GM21515 (cell line): ENCODE data around the gene ZNF74.
"Not testable (repeated sequence)": the region's sequence is repeated elsewhere in the genome, so short reads cannot be mapped to it uniquely, and the experiment has no call there.

Experiments
- ATAC-seq: cut with Tn5 transposase; IDR thresholded peaks from one replicate; pipeline ENCODE4 v1.9.1; 2021; ENCODE audit not compliant: unreplicated experiment

The ZNF74 gene

DNA sequence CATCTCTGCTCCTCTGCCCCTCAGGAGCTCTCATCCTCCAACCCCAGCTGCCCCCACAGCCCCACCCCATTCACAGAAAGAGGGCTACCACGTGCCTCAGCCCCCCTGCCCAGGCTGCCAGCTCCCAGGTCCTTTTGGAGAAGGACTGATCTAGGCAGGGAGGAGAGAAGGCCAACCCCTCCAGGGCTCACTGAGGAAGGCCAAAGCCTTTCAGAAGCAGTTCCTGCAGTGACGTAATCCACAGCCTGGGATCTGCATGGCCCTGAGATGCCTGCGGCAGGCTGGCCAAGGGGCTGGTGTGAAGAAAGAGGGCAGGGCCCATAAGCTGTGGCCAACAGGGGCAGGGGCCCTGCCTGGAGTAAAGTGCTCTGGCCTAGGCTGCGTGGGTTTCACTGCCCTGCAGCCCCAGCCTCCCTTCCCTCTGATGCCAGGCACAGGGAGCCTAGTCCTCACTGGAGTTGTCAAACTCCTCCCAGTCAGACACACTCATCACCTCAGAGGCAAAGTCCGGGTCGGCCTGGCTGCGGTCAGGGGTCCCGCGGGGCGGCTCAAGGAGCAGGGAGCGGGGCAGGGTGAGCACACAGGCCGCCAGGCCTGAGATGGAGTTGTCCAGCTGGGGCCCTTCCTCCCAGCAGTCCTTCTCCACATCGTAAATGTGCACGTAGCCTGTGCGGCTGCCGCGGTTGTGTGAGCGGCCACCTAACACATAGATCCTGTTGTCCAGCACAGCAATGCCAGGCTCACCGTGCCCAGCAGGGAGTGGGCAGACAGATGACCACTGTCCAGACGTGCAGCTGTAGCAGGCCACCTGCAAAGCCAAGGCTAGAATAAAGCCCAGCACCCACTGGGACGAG lies 47.9 kb downstream of the ZNF74 start:
- no peak for ATAC-seq

DNA sequence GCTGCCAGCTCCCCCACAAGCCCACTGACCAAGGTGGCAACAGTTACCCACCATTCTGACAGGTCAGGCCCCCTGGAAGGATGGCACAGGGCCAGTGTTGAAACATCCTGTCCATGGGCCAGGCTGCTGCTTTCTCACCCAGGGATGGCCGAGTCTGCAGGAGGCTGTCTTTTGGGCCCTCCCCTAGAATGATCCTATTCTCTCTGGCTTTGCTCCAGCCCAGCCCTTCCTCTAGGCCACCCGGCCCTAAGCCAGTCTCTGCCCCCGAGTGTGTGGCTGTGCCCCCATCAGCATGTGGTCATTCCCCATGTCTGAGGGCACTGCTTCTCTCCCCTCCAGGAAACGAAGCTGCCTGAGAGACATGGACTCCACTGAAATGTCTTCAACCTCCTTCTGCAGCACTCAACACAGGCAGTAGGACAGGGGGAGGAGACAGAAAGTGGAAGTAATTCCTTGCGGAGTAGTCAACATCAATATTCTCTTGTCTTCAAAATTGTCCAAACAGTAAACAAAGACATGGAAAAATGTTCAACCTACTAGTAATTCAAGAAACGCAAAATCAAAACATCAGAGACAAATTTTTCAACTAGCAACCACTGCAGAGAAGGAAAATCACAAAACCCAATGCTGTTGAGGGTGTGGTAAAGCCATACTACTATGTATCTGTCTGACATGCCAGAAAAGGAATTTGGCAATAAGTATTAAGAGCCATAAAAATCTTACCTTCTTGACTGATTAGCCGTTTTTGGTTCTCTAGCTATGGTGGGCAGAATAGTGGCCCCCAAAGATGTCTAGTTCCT lies 48.7 kb downstream of the ZNF74 start:
- ATAC-seq: no peak

DNA sequence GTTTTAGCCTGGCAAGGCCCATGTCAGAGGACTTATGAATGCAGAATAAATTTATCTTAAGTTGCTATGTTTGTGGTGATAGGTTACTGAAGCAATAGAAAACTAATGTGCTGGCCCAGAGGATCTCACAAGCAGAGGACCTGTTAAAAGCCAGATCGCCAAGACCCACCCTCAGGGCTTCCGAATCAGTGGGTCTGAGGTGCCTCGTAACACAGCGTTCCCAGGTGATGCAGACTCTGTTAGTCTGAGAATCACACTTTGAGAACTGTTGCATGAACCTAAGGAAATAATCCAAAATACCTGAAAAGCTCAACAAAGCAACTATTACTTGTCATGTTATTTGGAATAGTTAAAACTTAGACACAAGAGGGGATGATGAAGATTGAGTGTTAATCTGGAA lies 50.4 kb downstream of the ZNF74 start:
- no peak for ATAC-seq

DNA sequence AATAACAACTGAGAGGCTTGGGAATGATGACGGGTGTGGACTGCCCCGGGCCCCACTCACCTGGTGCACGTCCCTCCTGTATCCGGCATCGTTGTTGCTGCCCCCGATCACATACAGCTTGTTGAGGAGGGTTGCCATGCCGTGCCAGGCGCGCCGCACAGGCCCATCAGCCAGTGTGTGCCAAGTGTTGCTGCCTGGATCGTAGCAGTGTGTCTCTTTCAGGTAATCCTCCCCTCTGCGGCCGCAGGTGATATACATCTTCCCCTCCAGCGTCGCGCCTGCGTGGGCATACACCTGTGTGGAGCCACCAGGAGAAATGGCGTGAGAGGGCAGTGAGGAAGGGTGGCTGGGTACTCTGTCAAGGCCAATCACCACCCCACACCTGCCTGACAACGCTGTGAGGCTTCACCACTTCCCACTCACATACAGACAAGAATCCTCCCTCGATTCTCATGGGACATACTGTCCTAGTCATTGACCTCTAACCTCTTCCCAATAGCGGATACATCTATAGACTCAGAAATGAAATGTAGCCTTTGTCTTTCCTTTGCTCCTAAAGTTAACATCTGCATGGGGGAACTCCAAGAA lies 52.5 kb downstream of the ZNF74 start:
- ATAC-seq: no peak

DNA sequence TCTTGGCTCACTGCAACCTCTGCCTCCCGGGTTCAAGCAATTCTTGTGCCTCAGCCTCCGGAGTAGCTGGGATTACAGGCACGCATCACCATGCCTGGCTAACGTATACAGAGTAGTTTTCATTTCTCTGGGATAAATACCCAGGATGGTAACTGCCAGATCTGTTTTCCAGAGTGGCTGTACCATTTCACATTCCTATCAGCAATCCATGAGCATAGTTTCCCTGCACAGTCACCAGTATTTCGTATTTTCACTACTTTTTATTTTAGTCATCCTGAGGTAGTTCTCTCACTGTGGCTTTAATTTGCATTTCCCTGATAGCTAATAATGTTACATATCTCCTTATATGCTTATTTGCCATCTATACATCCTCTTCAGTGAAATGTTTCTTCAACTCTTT lies 54.7 kb downstream of the ZNF74 start:
- ATAC-seq: no peak

DNA sequence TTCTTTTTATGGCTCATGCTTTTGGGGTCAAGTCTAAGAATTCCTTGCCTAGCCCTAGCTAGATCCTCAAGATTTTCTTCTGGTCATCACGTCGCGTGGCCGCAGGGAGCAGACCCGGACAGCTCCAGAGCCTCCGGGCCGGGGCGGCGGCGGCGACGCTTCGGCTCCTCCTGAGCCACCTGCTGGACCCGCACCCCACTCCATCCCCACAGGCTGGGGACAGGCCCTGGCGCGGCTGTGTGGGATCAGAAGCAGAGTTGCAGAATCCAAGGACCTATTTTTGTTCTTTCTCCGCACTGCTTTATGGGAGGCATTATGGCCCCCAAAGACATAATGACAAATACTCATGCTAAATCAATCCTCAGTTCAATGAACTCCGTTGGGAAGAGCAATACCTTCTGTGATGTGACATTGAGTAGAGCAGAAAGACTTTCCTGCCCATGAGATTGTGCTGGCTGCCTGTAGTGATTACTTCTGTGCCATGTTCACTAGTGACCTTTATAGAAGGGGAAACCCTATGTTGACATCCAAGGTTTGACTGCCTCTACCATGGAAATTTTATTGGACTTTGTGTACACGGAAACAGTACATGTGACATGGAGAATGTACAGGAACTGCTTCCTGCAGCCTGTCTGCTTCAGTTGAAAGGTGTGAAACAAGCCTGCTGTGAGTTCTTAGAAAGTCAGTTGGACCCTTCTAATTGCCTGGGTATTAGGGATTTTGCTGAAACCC lies 56.0 kb downstream of the ZNF74 start:
- no peak for ATAC-seq

DNA sequence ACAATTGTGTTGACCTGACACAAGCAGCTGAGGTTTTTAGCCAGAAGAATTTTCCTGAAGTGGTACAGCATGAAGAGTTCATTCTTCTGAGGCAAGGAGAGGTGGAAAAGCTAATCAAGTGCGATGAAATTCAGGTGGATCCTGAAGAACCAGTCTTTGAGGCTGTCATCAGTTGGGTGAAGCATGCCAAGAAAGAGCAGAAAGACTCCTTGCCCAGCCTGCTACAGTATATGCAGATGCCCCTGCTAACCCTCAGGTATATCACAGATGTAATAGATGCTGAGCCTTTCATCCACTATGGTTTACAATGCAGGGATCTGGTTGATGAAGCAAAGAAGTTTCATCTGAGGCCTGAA lies 56.6 kb downstream of the ZNF74 start:
- ATAC-seq: no peak

DNA sequence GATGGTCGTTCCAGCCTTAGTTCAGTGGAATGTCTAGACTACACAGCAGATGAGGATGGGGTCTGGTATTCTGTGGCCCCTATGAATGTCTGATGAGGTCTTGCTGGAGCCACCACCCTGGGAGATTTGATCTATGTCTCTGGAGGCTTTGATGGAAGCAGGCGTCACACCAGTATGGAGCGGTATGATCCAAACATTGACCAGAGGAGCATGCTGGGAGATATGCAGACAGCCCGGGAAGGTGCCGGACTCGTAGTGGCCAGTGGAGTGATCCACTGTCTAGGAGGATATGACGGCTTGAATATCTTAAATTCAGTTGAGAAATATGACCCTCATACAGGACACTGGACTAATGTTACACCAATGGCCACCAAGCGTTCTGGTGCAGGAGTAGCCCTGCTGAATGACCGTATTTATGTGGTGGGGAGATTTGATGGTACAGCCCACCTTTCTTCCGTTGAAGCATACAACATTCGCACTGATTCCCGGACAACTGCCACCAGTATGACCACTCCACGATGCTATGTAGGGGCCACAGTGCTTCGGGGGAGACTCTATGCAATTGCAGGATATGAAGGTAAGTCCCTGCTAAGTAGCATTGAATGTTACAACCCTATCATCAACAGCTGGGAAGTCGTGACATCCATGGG lies 57.3 kb downstream of the ZNF74 start:
- ATAC-seq: not testable (repeated sequence)

DNA sequence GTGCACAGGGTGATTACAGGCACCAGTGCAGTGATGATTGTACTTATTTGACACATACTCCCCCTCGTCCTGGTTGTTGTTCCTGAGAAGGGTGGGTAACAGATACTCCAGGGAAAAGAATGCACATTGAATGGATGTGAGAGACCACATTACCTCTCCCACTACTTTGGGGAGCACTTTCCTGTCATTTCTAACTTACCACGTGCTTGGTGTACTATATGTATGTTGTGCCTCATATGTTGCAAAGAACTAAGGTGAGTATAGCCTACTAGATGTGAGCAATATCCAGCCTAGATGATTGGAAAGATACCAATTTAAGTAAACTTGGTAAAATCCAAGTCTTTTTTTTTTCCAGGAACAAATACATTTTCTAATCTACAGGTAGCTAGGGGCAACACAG lies 58.0 kb downstream of the ZNF74 start:
- no peak for ATAC-seq

DNA sequence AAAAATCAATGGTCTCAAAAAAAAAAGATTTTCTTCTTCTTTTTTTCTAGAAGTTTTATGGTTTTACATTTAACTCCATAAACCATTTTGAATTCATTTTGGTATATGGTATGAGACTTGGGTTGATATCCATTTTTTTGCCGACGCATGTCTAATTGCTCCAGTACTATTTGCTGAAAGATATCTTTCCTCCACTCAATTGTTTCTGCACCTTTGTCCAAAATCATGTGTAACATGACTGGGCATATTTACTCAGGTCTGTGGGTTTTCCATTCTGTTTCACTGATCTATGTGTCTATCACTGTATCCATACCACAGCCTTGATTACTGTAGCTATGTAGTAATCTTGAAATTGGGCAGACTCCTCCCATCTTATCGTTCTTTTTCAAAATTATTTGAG lies 59.3 kb downstream of the ZNF74 start:
- ATAC-seq: no peak

DNA sequence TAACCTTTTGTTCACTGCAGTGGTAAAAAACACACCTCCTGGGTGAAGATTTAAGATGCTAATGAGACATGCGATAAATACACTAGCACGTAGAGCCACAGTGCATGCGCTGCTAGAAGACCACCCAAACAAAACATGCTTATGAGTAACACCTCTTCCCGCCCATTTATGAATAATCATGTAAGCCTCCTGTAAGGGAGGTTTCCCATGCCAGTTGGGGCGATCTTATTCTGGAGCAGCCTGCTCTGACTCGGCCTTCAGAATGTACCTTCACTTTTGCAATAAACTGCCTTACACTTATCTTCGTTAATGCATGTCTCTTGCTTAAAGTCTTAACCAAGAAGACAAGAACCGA lies 61.7 kb downstream of the ZNF74 start:
- no peak for ATAC-seq

DNA sequence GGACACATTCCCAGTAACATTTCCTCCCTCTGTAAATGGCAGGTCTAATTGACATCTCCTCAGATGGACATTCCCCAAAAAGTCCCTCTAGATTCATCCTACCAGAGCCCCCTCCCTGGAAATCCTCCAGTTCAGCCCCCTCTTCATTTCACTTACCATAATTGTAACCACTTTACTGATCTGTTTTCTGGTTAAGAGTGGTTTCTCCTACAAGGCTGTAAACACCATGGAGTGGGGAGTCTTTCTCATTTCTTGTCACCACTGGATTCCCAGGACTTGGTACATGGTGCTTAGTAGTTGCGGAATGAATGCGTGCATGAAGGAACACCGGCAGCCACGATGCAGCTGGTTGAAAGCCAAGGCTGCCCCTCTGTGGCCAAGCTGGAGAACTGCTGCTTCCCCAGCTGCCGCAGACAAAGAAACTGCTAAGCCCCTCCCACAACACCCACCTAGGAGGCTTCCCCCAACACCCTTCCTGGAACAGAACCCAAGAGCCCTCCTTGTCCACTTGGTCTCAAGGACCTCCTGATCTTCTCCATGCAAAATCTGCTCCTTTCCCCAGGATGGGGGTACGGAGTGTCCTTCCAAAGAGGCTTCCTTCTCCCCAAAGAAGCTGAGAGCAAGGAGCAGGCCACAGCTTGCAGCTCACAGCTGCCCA lies 62.2 kb downstream of the ZNF74 start:
- peak; percentile 81 for ATAC-seq

DNA sequence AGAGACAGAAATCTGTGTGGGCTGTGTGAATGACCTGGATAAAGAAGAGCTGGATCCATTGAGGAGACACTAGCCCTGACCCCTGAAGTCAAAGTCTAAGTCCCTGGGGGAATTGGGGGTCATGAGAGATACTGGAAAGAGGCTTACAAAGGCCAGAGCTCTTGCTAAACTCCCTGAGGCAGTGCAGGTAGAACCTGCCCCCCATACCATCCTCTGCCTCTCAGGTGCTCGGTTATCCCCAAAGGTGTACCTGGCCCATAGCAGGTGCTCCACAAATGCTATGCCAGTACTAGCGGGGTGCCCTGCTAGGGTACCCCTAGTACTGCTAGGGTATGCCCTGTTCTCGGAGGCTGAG lies 62.7 kb downstream of the ZNF74 start:
- ATAC-seq: no peak

DNA sequence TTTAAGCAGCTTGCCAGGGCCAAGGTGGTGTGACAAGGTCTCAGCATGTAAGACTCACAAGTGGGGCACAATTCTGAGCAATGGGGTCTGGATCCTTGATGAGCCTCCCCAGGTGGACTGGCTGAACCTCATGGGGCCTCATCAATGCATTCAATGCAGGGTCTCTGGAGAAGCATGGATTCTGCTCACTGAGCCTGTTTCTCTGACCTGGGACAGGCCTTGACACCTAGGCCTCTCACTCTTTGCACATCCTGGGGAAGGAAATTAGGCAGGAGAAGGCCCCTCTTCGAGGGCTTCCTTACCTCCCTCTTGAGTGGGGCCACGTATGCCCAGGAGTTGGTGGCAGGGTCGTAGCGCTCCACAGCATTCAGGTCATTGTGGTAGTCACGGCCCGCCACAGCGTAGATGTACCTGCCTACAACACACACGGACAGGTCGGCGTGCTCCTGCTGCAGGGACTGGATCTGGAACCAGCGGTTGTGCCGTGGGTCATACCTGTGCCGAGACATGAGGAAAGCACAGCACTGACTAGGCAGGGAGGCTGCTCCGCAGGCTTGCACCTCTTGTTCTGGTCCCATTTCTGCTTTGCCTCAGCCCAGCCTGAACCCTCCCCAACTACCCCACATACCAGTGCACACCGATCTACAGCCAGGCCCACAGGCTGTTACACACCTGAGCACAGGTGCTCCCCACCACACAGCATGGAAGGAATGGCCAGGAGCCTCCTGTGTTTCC lies 63.7 kb downstream of the ZNF74 start:
- ATAC-seq: no peak
